ENCODE results near the gene SPSB3.

GRCh38 chr16:1768767-1769401 lies 13.5 kb downstream of the SPSB3 start:
- TF ChIP-seq CEBPB (IDR thresholded peaks at IDR 0.05; ENCODE audit: low read depth, low read length) (no peak), POLR2A (IDR thresholded peaks at IDR 0.05; ENCODE audit: low read depth, low read length) (no peak), CTCF (conservative IDR thresholded peaks at IDR 0.05; ENCODE audit: low read depth, low read length) (no peak), MXI1 (IDR thresholded peaks at IDR 0.05; ENCODE audit: borderline replicate concordance, low read depth, low read length) (no peak), RCOR1 (IDR thresholded peaks at IDR 0.05; ENCODE audit: insufficient replicate concordance, low read length) (no peak), FOS (IDR thresholded peaks at IDR 0.05; ENCODE audit: low read depth, low read length) (no peak), RAD21 (IDR thresholded peaks at IDR 0.05; ENCODE audit: low read length) (no peak), BHLHE40 (IDR thresholded peaks at IDR 0.05; ENCODE audit: low read depth, low read length) (no peak), SMC3 (IDR thresholded peaks at IDR 0.05; ENCODE audit: low read depth, low read length) (no peak), MAFK (IDR thresholded peaks at IDR 0.05; ENCODE audit: low read depth, low read length) (no peak), MAZ (IDR thresholded peaks at IDR 0.05; ENCODE audit: borderline replicate concordance, low read depth, low read length) (no peak)

All from IMR-90 (cell line).